NK-92 (cell line): Measurements from ENCODE around the gene SPACA1.

Experiments
- DNase-seq: peaks from one replicate; lab custom pipeline; 2025; ENCODE audit not compliant: unreplicated experiment; lab: John Stamatoyannopoulos, UW

Gene SPACA1

DNA sequence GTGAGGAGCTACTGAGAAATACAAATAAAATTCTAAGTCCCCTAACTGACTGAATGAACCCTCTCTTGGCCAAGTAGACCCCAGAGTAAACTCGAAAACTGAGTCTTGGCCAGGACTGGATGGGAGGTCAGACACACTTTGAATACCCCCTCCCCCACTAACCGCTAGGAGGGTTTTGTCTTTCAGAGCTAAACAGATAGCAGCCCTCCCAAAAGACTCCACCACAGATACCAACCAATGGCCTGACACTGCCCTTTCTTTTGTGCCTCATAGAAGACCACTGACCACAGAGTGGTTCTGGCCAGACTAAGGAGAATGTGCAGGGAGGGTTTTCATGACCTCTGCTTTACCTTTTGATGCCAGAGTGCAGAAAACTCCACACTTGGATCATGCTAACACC lies 42.1 kb downstream of the SPACA1 start:
- DNase-seq = no peak

DNA sequence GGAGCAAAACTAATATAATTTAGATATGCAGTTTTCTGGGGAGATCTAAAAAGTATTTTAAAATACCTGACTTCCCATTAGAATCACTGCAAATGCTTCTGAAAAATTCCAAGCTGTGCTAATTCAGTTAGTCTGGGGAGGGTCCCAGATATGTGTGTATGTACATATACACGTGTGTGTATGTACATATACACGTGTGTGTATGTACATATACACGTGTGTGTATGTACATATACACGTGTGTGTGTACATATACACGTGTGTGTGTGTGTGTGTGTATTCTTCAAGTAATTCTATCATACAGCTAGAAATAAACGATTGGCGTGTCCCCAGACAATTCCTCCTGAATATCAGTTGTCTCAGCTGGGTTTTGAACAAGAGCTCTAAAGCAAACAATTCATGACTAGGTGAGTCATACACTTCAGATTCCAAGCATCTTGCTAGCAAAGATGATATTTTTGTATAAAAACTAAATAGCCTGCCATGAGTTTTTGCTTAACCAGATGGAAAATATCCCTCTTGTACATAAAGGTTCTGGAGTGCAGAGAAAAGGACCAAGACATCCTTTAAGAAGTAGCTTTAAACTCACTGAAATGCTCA lies 58.2 kb downstream of the SPACA1 start:
- DNase-seq = no peak

DNA sequence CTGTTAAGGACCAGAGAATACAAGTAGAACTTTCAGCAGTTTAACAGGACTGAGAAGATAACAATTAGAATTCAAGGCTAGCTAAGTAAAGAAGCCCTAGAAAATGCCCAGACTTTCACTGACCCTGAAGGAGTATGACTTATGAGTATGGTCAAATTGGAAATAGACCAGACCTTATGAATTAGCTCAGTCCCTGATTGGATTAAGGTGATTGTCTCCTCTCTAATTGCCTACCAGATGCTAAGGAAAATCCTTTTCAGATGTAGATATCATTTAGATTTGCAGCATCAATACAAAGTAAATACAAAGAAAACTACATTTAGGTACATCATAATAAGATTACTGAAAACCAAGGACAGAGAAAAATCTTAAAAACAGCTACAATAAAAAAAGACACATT lies 59.6 kb downstream of the SPACA1 start:
- DNase-seq = no peak

DNA sequence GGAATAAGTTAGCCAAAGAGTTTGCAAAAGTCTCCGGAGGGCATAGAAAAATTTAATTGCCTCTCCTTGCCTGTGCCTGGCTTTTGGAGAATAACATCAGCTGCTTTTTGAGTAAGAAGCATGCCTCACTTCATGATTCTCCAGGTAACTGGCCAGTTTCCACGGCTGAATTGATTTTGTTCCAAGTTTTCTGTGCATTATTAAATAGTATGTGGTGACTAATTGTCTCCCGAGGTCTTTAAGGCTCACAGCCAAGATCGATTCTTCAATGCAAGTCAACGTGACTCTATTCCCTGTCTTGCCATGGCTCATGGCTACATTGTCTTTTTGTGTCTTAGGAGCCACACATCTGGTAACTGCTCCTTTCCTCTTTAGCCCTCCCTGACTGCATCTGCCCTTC lies 64.3 kb downstream of the SPACA1 start:
- DNase-seq = no peak

DNA sequence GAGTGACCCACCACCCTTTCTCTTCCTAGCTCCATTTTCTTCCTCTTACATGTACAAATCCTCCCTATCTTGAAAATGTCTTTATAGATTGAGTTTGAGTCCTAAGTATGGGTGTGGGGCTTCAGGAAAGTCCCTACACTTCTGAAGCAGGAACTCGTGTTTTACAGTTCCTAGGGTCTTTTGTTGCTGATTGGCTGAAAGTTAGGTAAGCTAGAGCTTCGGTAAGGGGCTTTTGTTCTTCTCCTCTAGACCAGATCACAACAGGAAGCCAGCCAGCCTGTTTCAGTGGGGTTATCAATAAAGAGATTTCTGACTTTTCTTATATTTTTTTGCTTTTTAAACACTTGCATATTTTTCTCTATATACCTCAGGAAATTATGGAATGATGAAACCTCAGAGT lies 67.2 kb downstream of the SPACA1 start:
- no peak for DNase-seq

DNA sequence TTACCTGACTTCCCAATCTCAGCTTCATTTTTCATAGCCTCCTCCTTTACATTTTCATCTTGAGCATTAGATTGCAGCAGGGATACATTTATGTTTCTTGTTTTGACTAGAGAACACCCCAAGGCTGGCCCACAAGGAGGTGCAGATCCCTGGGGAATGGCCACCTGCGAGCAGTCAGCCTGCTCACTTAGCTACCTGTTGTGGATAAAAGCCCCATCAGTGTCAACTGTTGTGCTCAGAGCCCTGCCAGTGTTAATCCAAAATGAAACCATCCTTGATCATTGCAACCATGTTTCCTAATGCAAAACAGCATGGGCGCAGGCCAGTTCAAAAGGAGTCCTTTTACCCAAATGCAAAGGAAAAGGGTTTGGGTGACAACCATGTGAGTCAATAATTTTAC lies 67.7 kb downstream of the SPACA1 start:
- DNase-seq = no peak

DNA sequence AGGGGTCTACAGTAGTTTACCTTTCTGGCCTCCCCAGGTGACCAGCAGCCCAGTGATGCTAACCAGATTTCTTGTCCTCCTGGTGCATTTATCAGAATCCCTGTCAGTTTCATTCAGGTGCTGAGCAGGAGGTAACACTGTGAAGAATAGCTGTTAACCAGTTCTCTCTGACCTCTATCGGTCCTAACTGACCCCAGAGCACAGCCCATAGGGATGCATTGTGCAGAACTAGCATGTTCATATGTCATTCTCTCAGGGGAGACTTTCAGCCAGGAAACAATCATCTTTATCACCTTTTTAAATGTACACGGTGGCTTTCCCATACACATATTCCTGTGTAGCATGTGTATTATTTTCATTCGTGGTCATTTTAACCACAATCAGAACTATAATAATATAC lies 68.6 kb downstream of the SPACA1 start:
- no peak for DNase-seq
